HG02870 (cell line): ENCODE data around the gene PPY.
"Not testable (repeated sequence)": the region's sequence is repeated elsewhere in the genome, so short reads cannot be mapped to it uniquely, and the experiment has no call there.

ENCODE experiments used
- ATAC-seq: cut with Tn5 transposase; IDR thresholded peaks from one replicate; pipeline ENCODE4 v1.9.1; 2021; ENCODE audit warnings: mild to moderate bottlenecking, moderate library complexity; ENCODE audit not compliant: unreplicated experiment

The PPY gene

GRCh38 chr17:43935204-43935925 lies 6.9 kb downstream of the PPY start:
- no peak for ATAC-seq

- no peak for ATAC-seq
Measured at GRCh38 chr17:43932923-43933322, 9.4 kb downstream of the PPY start.

- ATAC-seq, result no peak
Measured at GRCh38 chr17:43932357-43932756, 9.9 kb downstream of the PPY start.

- no peak for ATAC-seq
Measured at GRCh38 chr17:43931062-43931571, 11.2 kb downstream of the PPY start.

- ATAC-seq, result no peak
Measured at GRCh38 chr17:43928609-43929008, 13.7 kb downstream of the PPY start.

GRCh38 chr17:43927929-43928328 lies 14.3 kb downstream of the PPY start:
- not testable (repeated sequence) for ATAC-seq

GRCh38 chr17:43927060-43927864 lies 15.0 kb downstream of the PPY start:
- no peak for ATAC-seq

GRCh38 chr17:43924558-43924957 lies 17.7 kb downstream of the PPY start:
- ATAC-seq, result no peak

- ATAC-seq, result no peak
Measured at GRCh38 chr17:43920500-43921095, 21.7 kb downstream of the PPY start.

- no peak for ATAC-seq
Measured at GRCh38 chr17:43918026-43918389, 24.3 kb downstream of the PPY start.

- no peak for ATAC-seq
Measured at GRCh38 chr17:43917348-43918025, 24.8 kb downstream of the PPY start.

GRCh38 chr17:43917016-43917347 lies 25.3 kb downstream of the PPY start:
- no peak for ATAC-seq

- ATAC-seq, result no peak
Measured at GRCh38 chr17:43916385-43916784, 25.9 kb downstream of the PPY start.

GRCh38 chr17:43915559-43915958 lies 26.7 kb downstream of the PPY start:
- ATAC-seq, result no peak

GRCh38 chr17:43914451-43914850 lies 27.8 kb downstream of the PPY start:
- ATAC-seq, result no peak

- no peak for ATAC-seq
Measured at GRCh38 chr17:43913584-43913983, 28.7 kb downstream of the PPY start.

GRCh38 chr17:43912635-43913304 lies 29.5 kb downstream of the PPY start:
- ATAC-seq, result no peak

- ATAC-seq, result no peak
Measured at GRCh38 chr17:43911904-43912303, 30.4 kb downstream of the PPY start.

GRCh38 chr17:43909537-43910231 lies 32.6 kb downstream of the PPY start:
- ATAC-seq, result no peak
